Measurements from ENCODE around the gene RNU6-1.

RNU6-1 gene

DNA sequence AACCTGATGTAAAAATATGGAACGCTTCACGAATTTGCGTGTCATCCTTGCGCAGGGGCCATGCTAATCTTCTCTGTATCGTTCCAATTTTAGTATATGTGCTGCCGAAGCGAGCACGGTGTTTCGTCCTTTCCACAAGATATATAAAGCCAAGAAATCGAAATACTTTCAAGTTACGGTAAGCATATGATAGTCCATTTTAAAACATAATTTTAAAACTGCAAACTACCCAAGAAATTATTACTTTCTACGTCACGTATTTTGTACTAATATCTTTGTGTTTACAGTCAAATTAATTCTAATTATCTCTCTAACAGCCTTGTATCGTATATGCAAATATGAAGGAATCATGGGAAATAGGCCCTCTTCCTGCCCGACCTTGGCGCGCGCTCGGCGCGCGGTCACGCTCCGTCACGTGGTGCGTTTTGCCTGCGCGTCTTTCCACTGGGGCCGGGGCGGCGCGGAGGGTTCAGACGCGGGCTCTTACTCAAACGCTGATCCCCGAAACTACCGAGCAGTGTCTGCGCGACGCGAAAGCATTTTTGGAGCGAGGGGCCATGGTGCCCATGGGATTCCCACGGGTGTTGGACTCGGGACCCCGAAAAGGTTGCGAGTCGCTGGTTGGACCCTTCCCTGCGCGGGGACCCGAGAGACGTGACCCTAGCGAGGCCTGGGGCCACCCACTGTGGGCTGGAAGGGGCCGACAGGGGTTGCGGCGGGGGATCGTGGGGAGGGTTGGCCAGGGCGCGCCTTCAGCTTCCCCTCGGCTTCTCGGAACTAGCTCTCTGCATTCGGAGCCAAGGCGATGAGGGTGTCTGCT, at the start of gene RNU6-1:
Gene RNU6-1 (minus strand): TSS at position 117 of the 820 bp plus-strand sequence.
- TF ChIP-seq, protein P1, sequence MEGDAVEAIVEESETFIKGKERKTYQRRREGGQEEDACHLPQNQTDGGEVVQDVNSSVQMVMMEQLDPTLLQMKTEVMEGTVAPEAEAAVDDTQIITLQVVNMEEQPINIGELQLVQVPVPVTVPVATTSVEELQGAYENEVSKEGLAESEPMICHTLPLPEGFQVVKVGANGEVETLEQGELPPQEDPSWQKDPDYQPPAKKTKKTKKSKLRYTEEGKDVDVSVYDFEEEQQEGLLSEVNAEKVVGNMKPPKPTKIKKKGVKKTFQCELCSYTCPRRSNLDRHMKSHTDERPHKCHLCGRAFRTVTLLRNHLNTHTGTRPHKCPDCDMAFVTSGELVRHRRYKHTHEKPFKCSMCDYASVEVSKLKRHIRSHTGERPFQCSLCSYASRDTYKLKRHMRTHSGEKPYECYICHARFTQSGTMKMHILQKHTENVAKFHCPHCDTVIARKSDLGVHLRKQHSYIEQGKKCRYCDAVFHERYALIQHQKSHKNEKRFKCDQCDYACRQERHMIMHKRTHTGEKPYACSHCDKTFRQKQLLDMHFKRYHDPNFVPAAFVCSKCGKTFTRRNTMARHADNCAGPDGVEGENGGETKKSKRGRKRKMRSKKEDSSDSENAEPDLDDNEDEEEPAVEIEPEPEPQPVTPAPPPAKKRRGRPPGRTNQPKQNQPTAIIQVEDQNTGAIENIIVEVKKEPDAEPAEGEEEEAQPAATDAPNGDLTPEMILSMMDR (IDR thresholded peaks at IDR 0.05; ENCODE audit: control insufficient read depth, insufficient read depth, low read depth, low read length, missing control alignments): no peak
- peak within 1 kb of the TSS; percentile 92 for H3K4me3 ChIP-seq (ENCODE audit: control insufficient read depth, low read depth, low read length)
- peak; percentile 78 for DNase-seq (ENCODE audit: low read depth)

DNA sequence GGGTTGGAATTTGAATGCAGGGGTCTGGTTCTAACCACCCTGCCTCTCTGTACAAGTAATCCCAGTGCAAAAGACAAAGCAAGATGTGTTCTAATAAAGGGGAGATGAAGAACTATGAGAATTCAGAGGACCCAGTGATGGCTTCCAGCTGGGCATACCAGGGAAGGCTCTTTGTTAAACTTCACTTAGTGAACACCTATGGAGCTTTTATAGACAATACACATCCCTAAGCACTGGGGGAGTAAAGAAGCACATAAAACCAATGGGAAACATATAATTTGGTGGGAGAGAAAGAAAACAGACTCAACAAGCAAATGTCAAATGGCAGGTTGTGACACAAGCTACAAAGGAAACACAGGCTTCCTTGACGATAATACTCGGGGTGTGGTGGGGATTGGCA, 47.9 kb upstream of the RNU6-1 start:
- DNase-seq (ENCODE audit: low read depth): no peak
- no peak overlapping the region for H3K4me3 ChIP-seq (ENCODE audit: control insufficient read depth, low read depth, low read length)
- TF ChIP-seq, protein P1 (IDR thresholded peaks at IDR 0.05; ENCODE audit: control insufficient read depth, insufficient read depth, low read depth, low read length, missing control alignments): no peak

DNA sequence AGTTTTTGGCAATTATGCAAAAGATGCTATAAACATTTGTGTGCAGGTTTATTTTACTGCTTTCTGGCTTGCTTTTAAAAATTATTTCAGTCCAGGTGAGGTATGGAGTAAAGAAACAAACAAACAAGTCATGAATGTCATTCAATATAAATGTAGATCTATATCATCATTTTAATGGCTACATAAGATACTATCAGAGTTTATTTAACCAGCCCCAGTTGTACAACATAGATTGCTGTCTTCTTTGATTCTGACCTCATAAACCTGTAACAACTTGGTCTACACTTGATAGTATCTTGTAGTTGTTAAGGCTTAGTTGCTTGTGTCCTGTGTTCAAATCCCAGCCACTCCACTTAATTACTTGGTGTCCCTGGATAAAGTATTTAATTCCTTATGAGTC, 46.0 kb upstream of the RNU6-1 start:
- no peak overlapping the region for H3K4me3 ChIP-seq (ENCODE audit: control insufficient read depth, low read depth, low read length)
- DNase-seq (ENCODE audit: low read depth): no peak
- TF ChIP-seq, protein P1 (IDR thresholded peaks at IDR 0.05; ENCODE audit: control insufficient read depth, insufficient read depth, low read depth, low read length, missing control alignments): no peak

DNA sequence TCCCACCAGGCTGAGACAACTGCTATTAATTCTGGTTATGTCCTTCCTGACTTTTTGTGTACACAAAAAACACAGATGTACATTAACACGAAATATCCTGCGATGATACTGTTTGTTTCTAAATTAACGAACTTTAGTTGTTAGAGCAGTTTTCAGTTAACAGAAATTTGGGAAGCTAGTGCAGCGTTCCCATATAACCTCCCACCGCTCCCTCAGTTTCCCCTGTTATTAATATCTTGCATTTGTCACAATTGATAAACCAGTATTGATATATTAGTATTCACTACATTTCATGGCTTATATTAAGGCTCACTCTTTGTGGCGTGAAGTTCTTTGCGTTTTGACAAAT, 45.3 kb upstream of the RNU6-1 start:
- H3K4me3 ChIP-seq (ENCODE audit: control insufficient read depth, low read depth, low read length): peak overlapping the region; percentile 56
- TF ChIP-seq, protein P1 (IDR thresholded peaks at IDR 0.05; ENCODE audit: control insufficient read depth, insufficient read depth, low read depth, low read length, missing control alignments): no peak
- DNase-seq (ENCODE audit: low read depth): no peak

DNA sequence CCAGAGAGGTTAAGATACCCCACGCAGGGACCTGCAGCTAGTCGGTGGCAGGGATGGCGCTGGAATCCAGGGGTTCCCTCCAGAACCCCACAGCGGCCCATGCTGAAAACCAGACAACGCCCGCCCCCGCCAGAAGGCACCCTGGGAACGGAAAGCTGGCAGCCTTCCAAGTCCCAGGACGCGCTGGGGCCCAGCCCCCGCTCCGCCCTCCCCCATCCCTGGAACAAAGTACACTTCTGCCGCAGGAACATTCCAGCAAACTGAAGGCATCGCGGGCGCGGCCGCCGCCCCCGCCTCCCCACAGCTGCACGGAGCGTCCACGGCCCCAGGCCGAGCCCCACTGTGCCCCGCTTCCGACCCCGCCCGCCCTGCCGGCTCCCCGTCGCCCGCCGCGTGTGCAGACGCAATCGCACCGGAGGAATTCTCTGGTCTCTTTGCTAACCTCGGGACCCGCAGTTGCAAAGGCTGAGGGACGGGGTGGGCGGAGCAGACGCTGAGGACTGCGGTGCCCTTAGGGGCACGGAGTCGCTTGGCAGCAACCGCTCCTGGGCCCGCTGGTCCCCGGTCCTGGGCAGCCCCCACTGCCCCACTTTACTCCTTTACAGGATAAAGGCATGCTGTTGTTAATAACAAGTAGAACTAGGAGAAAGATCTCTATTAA, 44.8 kb upstream of the RNU6-1 start:
- peak; percentile 2 for DNase-seq (ENCODE audit: low read depth)
- TF ChIP-seq, protein P1 (IDR thresholded peaks at IDR 0.05; ENCODE audit: control insufficient read depth, insufficient read depth, low read depth, low read length, missing control alignments): no peak
- H3K4me3 ChIP-seq (ENCODE audit: control insufficient read depth, low read depth, low read length): peak overlapping the region; percentile 56

DNA sequence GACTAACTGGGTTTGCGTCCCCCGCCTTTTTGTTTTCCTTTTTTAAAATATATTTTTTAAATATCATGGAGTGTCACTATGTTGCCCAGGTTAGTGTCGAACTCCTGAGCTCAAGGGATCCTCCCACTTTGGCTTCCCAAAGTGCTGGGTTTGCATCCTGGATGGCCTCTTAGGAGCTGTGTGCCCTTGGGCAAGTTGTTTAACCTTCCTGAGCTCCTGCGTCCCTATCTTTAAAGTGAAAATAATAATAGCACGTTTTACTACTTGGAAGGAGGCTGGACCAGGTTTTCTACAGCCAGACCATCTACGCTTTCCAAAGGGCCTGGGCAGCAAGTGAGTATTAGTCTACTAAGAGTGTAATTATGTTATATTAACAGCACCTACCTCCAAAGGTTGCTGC, 44.2 kb upstream of the RNU6-1 start:
- TF ChIP-seq, protein P1 (IDR thresholded peaks at IDR 0.05; ENCODE audit: control insufficient read depth, insufficient read depth, low read depth, low read length, missing control alignments): no peak
- DNase-seq (ENCODE audit: low read depth): no peak
- no peak overlapping the region for H3K4me3 ChIP-seq (ENCODE audit: control insufficient read depth, low read depth, low read length)
